Endothelial cell (in vitro differentiated cells): ENCODE results near the gene TAS2R30. TPM values are rescaled to one million over a fixed set of nuclear protein-coding genes. Genes with fewer than 3 reads are reported as not detected.
"Not testable (repeated sequence)": the region's sequence is repeated elsewhere in the genome, so short reads cannot be mapped to it uniquely, and the experiment has no call there.

ENCODE experiments used
- DNase-seq: peaks from one replicate; pipeline ENCODE4 v3.0.0; 2021; ENCODE audit warnings: low spot score
- H3K27ac Mint-ChIP-seq: one replicate; pipeline ENCODE4 v1.8.0; 2021; ENCODE audit warnings: mixed read lengths, inconsistent platforms; ENCODE audit not compliant: unreplicated experiment
- H3K27me3 Mint-ChIP-seq: one replicate; pipeline ENCODE4 v1.8.0; 2021; ENCODE audit warnings: mild to moderate bottlenecking, moderate library complexity, mixed read lengths, inconsistent platforms; ENCODE audit not compliant: unreplicated experiment
- H3K36me3 Mint-ChIP-seq: one replicate; pipeline ENCODE4 v1.8.0; 2021; ENCODE audit warnings: mild to moderate bottlenecking, low read depth, mixed read lengths, inconsistent platforms; ENCODE audit not compliant: unreplicated experiment
- H3K4me1 Mint-ChIP-seq: one replicate; pipeline ENCODE4 v1.8.0; 2021; ENCODE audit warnings: mild to moderate bottlenecking, mixed read lengths, inconsistent platforms; ENCODE audit not compliant: unreplicated experiment
- H3K4me3 Mint-ChIP-seq: one replicate; pipeline ENCODE4 v1.8.0; 2021; ENCODE audit warnings: mild to moderate bottlenecking, mixed read lengths, inconsistent platforms; ENCODE audit not compliant: unreplicated experiment
- H3K9me3 Mint-ChIP-seq: one replicate; pipeline ENCODE4 v1.8.0; 2021; ENCODE audit warnings: mixed read lengths, inconsistent platforms; ENCODE audit not compliant: unreplicated experiment
- CTCF ChIP-seq: fragments of 200-600 bp; sonication (generic); IDR thresholded peaks from one replicate; pipeline ENCODE4 v1.5.0; 2021; ENCODE audit warnings: antibody characterized with exemption; ENCODE audit not compliant: unreplicated experiment
- total RNA-seq: library from RNA; stranded (reverse); fragmentation: NEBNext Ultra II Directional; extraction: Animal tissue kit (Norgen Biotek cat#: 25700); gene quantifications from one replicate; pipeline ENCODE4 v1.2.1, GENCODE V29; 2021; ENCODE audit not compliant: unreplicated experiment

Gene TAS2R30
- total RNA-seq, 1 donor from 2014 or later = 1.7 TPM

GRCh38 chr12:11133162-11133561, 1.3 kb downstream of the TAS2R30 start:
- H3K4me3 Mint-ChIP-seq = no peak overlapping the region
- H3K4me1 Mint-ChIP-seq = no peaks in the 10 kb centered on the region
- peaks cover 1% of the 10 kb centered on the region for H3K27me3 Mint-ChIP-seq
- DNase-seq = no peak
- H3K27ac Mint-ChIP-seq = no peak overlapping the region
- H3K9me3 Mint-ChIP-seq = no peaks in the 10 kb centered on the region
- peaks cover 3% of the 10 kb centered on the region for H3K36me3 Mint-ChIP-seq
- TF ChIP-seq CTCF = no peak

- TF ChIP-seq CTCF = no peak
- Mint-ChIP-seq H3K36me3 (peaks cover 3% of the 10 kb centered on the region), H3K9me3 (no peaks in the 10 kb centered on the region), H3K4me3 (no peak overlapping the region), H3K27me3 (peaks cover 1% of the 10 kb centered on the region), H3K4me1 (no peaks in the 10 kb centered on the region), H3K27ac (no peak overlapping the region)
- DNase-seq = no peak
These were observed 3.4 kb downstream of the TAS2R30 start for GRCh38 chr12:11130999-11131398.

GRCh38 chr12:11130382-11130781, 4.1 kb downstream of the TAS2R30 start:
- H3K4me1 Mint-ChIP-seq = no peaks in the 10 kb centered on the region
- H3K4me3 Mint-ChIP-seq = no peak overlapping the region
- peaks cover 1% of the 10 kb centered on the region for H3K27me3 Mint-ChIP-seq
- no peak for TF ChIP-seq CTCF
- H3K9me3 Mint-ChIP-seq = no peaks in the 10 kb centered on the region
- H3K27ac Mint-ChIP-seq = no peak overlapping the region
- peaks cover 3% of the 10 kb centered on the region for H3K36me3 Mint-ChIP-seq
- DNase-seq = no peak

GRCh38 chr12:11114130-11114529, 20.3 kb downstream of the TAS2R30 start:
- not testable (repeated sequence) for H3K4me1 Mint-ChIP-seq, H3K27ac Mint-ChIP-seq, H3K4me3 Mint-ChIP-seq, H3K27me3 Mint-ChIP-seq, H3K9me3 Mint-ChIP-seq, DNase-seq
- H3K36me3 Mint-ChIP-seq = peaks cover 38% of the 10 kb centered on the region

GRCh38 chr12:11111213-11111612, 23.2 kb downstream of the TAS2R30 start:
- DNase-seq, H3K27me3 Mint-ChIP-seq, H3K9me3 Mint-ChIP-seq, H3K27ac Mint-ChIP-seq, H3K4me1 Mint-ChIP-seq: not testable (repeated sequence)
- Mint-ChIP-seq H3K4me3 (peak overlapping the region; percentile 76), H3K36me3 (peaks cover 40% of the 10 kb centered on the region)

- H3K4me3 Mint-ChIP-seq = no peak overlapping the region
- no peaks in the 10 kb centered on the region for H3K4me1 Mint-ChIP-seq
- H3K27me3 Mint-ChIP-seq = peaks cover 5% of the 10 kb centered on the region
- no peak for TF ChIP-seq CTCF
- H3K27ac Mint-ChIP-seq = no peak overlapping the region
- no peak for DNase-seq
- H3K9me3 Mint-ChIP-seq = no peaks in the 10 kb centered on the region
- H3K36me3 Mint-ChIP-seq = peaks cover 42% of the 10 kb centered on the region
These were observed 25.6 kb downstream of the TAS2R30 start for GRCh38 chr12:11108862-11109261.
